HG03139 (cell line): ENCODE results near the gene CNTNAP2.

Experiments
- ATAC-seq: cut with Tn5 transposase; IDR thresholded peaks from one replicate; pipeline ENCODE4 v1.9.1; 2021; ENCODE audit not compliant: unreplicated experiment

The CNTNAP2 gene

DNA sequence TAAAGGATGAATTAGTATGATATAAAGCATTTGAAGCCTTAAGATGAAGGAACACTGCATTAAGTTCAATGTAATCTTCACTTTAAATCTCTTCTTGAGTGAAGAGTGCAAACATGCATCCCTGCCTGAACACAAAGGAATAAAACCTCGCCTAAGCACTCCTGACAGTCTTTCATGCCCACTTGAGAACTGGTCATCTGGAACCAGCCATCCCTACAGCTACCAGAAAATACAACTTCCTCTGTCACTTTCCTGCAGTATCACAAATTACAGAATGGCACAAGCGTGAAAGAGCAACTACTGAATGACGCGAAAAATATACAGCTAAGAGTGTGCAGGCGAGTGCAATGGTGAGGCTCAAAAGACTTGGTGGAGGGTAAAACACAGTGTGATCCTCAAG is 1079.9 kb downstream of the CNTNAP2 start:
- ATAC-seq, result no peak

DNA sequence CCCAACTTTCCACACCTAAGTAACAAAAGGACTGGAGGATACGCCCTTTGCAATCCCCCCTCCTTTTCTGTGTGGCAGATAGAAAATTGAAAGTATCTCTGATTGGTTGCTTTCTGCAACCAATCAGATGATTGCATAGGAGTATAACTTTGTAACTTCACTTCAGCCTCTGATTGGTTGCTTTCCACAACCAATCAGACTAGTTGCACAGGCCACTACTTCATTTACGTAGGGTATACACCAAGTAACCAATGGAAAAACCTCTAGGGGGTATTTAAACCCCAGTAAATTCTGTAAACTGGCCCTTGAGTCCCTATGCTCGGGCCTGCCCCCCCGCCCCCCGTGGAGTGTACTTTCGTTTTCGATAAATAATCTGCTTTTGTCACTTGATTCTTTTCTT is 1080.4 kb downstream of the CNTNAP2 start:
- no peak for ATAC-seq

DNA sequence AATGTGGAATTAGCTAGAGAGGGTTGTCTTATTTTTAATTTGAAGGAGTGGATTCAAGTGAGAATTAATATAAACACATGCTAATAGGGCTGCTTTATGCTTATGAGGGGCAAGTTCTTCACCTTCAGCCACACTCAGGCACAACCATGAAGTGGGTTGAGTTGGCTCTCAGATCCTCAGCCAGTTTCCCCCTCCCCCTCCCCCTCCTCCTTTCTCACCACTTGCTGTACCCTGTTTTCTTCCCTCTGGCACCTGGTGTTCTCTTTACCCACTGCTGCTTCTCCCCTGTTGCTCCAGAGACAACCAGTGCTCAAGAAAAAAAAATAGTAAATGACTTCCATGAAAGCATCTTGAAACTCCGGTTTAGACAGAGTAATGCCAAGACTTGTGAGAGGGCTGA is 1083.3 kb downstream of the CNTNAP2 start:
- ATAC-seq, result no peak

DNA sequence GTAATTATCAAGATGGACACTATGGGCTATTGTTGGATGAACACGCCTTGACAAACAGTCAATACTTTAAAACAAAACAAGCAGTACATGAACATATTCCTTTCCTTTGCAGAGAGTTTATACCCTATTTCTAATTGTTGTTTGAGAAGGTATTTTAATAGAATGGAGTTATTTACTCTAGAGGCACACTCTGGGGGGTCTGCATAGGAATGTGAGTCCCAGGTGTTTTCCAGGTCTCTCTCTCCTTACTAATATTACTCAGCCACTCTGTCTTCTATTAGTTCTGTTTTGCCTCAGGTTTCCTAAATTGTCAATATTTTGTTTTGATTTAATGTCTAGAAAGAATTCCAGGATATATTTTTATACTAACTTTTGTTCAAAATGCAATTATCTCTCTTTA is 1091.4 kb downstream of the CNTNAP2 start:
- ATAC-seq, result no peak

DNA sequence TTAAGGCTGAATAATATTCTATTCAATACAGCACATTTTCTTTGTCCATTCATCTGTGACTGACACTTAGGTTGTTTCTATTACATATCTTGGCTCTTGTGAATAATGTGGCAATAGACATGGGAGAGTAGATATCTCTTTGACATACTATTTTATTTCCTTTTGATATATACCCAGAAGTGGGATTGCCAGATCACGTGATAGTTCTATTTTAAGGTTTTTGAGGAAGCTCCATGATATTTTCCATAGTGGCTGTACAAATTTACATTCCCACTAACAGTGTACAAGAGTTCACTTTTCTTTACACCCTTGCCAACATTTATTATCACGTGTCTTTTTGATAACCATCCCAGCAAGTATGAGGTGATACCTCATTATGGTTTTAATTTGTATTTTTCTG is 1114.7 kb downstream of the CNTNAP2 start:
- ATAC-seq, result no peak

DNA sequence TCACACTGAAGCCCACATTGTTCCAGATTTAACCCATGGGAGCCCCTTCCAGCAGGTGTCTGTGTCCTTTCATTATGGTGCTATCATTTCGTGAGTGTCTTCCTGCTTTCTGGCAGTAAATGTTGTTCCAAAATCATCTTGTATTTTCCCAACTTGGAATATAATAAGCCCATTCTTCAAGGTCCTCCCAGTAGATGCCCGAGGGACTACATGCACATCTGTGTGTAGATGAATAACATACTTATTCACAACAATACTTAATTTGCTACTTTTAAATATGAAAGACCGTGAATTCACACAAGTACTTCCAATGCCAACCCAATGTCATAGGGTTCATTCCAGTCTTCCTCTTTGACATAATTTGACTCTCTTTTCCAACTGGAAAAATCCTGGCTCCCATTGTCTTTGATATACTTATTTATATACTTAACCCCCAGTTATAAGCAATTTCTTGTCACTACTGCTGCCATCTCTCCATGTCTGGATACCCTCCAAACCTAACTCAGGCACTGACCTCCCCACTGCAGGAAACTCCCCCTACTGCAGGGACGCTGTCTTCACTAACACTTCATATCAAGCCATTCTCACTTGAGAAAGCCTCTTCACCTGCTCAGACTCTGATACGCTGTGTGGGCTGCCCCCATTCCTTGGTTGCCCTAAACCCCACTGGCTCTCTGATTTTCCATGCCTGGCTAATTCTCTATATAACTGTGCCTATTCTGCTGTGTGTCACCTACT is 1119.2 kb downstream of the CNTNAP2 start:
- no peak for ATAC-seq

DNA sequence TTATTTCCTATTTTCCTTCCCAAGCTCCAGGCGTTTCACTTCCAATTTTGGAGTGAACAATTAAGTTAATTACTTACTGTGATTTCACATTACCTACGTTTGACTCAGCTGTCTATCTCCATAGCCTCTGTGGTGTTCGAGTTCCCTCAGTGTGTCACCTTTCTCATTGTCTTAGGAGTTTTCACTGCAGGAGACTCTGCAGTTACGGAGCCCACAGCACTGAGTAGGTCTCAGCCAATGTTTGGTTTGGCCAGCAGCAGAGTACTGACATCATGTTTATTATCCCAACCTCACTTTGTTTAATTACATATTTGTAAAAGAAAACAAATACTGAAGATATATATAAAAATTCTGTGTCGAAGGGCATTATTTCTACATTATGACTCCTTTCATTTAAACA is 1123.9 kb downstream of the CNTNAP2 start:
- no peak for ATAC-seq

DNA sequence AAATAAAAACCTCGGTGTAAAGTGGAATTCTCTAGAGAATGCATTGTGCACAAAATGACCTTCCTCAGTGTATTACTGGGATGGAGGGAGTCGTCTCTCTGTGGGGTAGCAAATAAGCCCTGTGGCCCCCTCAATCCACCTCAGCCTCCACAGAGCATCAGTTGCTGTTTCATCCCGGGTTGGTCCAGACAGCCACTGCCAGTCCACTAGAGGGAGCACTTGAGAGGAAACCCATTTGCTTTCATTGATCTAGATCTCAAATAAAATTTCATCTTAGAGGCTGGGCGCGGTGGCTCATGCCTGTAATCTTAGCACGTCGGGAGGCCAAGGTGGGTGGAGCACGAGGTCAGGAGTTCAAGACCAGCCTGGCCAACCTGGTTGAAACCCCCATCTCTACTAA is 1128.7 kb downstream of the CNTNAP2 start:
- ATAC-seq, result no peak

DNA sequence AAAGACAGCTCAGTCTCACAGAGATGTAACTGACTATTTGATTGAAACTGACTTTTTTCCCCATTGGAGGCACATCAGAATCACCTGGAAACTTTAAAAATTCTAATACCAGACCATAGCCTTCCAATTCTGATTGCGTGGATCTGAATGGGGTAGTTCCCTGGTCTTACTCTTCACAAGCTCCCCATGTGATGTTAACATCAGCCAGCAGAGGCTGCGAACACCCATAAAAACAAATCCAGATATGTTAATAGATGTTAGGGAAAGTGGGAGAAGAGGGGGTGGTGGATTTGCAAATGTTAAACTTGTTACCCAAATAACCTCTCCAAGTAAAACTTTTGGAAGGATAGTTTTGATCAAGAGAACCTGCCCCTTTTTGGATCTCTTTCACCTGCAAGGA is 1133.4 kb downstream of the CNTNAP2 start:
- no peak for ATAC-seq

DNA sequence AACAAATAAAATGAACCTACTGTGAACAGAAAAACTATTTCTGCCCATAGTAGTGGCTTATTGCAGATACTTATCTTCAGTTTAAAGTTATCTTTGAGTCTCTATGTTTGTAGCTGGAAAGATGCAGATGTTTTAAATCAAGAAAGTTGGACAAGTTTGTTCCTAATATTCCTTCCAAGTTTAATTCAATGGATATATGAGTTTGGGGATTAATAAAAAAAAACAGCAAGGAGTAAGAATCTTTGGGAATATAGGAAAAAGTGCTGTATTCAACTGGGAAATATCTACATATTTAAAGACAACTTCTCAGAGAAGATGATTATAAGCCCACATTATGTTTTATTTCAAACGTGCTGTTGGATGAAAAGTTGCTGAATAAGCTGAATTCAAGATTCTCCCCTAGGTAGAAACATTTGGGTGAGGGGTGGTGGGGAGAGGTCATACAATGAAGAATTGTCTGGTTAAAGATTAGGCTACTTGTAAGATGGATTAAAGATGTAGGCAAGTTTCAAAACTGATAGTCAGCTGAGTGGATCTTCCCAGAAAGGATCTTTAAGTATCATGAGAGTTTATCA is 1135.2 kb downstream of the CNTNAP2 start:
- no peak for ATAC-seq

DNA sequence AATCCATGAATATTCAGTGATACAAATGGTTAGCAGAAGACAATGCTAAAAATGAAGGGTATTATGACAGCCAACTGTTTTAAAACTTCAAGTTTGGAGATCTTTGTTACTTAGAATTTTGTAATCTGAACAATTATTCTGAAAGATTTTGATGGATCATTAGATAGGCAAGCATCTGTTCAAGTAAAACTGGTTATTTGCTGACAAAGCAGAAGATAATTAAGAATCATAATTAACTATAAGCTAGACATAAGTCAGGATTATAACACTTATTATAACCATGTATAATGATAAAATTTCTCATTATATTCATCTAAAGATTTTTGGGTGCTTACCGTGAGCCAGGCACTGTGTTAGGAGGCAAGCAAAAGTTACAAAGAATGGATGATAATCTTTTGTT is 1145.1 kb downstream of the CNTNAP2 start:
- no peak for ATAC-seq

DNA sequence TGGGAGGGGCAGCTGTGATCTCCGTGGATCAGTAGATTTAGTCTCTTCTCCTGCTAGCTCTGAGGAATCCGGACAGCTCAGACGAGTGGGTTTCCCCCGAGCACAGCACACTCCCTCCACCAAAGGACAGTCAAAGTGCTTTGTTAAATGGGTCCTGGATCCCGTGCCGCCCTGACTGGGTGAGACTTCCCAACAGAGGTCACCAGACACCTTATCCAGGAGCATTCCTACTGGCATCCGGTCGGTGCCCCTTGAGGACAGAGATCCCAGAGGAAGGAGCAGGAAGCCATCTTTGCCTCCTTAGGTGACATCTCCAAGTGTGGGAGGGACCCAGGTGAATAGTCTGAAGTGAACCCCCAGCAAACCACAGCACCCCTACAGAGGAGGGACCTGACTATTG is 1148.9 kb downstream of the CNTNAP2 start:
- no peak for ATAC-seq

DNA sequence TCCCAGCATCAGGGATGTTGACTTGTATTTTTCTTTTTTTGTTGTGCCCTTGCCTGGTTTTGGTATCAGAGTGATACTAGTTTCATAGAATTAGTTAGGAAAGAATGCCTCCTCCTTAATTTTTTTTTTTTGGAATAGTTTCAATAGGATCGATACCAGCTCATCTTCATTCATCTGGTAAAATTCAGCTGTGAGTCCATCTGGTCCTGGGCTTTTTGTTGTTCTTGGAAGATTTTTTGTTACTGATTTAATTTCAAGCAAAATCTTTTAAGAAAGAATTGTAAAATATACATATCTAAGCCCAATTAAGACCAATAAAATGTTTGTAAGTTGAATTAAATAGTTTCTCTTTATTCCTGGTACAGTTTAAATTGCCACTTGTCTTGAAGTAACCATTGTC is 1159.5 kb downstream of the CNTNAP2 start:
- no peak for ATAC-seq

DNA sequence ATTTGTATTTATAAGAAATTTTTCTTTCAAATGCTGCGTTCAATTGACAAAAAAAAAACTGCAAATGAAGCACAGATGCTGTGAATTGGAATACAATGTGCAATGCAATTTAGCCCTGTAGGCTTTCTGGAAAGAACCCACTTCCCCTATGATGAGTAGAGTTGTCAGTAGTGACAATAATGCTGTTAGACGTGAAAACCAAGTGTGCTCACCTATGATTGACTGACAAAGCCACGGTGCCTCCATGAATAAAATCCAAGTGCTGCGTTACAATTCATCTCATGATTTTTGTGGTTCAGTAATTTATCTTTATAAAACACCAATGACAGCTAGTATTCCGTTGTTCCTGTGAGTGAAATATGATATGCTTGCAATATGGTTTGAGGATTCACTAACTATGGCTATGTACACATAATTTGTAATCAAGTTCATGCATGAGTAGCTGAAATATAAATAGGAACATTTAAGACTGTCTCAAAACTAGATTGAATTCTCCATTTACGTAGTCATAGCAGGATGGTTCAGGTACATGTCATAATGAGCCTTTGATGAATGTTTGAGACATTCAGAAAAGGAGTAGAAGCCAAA is 1160.3 kb downstream of the CNTNAP2 start:
- no peak for ATAC-seq

DNA sequence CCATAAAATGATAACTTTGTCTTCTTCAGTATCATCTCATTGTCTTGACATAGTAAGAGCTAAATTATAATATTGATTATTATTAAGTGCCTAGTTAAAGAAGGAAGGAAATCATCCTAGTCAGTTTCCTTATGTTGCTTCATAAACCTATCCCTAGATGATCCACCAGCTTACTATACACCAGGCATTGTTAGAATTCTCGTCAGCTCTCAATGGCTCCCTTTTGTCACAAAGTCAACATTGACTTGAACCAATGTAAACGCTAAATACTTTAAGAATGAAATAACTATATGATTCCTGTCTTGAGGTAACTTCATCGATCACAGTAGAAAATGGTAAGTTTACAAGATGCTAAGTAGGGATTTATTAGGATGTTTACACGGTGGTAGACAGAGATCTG is 1162.9 kb downstream of the CNTNAP2 start:
- ATAC-seq, result no peak

DNA sequence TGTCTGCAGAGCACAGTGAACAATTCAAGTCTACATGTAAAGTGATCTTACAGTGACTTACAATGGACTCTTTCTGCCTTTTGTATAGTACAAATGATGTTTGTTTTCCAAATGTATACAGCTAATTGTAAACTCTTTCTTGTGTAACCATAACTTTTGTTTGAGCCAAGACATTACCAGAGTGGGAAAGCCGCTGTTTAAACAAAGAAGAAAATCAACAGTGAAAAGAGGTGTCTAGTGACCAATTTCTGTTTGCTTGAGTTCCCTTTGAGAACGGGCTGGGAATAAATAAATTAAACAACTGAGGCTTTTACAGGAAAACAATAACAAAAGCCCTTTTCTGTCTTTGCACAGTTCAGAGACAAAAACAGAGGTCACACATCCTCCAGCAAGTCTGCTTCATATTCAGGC is 1163.4 kb downstream of the CNTNAP2 start:
- ATAC-seq, result no peak

DNA sequence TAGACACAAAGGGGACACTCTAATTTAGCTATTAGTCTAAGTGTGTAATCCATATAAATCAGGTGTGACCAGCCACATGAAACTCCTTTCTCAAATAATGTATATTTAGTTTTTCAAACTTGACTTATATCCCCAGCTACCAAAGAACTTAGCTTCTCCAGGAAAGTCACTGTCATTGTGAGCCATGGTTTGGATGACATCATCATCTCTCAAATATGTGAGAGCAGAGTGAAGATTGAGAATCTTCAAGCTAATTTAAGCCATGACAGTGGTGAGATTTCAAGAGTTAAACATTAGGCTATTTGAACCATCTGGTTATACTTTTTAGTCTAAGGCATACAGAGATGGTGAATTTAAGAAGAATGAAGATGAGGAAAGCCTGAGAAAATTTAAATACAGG is 1165.6 kb downstream of the CNTNAP2 start:
- no peak for ATAC-seq

DNA sequence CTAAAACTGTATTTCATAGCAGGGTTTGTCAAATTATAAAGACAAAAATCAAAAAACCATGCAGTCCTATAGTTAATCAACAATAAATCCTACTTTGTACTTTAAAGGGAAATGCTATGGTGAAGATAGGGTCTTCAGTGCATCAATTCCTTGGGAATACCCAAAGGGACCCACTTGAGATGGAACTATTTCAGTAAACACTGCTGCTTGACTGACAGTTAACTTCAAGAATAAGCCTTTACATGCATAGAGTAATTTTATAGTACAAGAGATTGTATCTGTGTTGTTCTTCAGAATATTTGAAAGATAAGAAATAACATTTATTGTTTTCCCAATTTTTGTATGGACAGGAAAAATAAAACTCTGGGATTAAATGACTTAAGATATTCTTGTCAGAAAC is 1179.6 kb downstream of the CNTNAP2 start:
- ATAC-seq, result no peak

DNA sequence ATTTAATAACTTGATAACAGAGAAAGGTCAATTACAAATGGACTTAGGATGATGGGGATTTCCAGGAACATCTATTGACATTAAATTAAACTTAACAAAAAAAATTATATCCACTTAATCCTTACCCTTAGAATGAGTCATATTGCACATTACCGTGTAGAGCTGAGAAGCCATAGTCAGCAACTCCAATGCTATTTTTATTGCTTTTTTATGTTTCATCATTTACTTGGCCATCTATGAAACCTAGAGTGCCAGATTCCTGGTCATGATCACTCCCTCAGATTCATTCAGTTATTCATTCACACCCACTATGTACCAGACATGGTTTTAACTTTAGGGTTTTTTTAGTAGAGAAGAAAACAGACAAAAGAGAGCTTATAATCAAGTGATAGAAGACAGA is 1180.4 kb downstream of the CNTNAP2 start:
- no peak for ATAC-seq

DNA sequence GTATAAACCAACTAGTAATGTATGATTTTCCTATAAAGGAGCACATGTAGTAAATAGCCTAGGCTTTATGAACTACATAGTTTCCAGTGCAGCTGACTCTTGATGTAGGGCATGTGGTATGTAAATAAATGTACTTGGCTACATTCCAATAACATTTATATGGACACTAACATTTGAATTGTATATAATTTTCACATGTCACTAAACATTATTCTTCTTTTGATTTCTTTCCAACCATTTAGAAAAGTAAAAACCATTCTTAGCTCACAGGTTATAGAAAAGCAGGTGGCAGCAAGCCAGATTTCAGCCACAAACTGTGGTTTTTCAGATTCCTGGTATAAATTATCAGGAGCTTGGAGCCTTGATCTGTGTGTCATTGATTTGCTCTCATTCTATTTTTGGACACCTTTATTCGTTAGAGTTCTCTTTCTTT is 1182.0 kb downstream of the CNTNAP2 start:
- ATAC-seq, result no peak

DNA sequence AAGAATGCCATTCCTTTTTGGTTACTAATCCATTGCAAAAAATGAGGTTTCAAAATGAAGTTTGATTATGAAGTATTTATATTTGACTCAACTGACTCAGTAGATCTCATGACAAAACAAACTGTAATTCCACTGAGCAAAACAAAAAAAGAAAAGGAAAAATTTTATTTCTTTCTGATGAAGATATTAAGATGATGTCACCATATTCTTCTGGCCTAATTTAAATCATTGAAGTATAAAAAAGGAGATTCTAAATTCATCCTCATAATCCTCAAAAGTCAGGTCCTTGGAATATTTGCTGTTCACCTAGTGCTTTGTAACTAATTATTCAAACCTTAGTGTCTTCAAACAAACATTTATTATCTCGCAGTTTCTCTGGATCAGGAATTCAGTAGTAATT is 1183.7 kb downstream of the CNTNAP2 start:
- no peak for ATAC-seq

DNA sequence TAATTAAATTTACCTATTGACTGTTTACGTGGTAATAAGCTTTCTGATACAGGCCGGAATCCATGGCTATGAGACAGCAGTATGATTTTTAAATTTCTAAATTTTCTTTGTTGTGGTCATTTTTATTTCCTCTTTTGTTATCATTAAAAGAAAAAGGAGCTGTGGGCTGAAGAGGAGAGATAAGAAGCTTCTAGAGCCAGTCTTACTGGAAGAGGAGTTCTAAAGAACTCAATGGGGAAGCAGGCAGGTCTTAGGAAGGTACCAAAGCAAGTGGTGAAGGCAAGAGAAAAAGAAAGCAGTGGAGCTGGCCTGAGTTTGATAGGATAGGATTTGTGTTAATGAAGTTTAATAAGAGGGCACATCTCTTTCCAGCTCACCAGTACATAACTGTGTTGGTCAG is 1187.8 kb downstream of the CNTNAP2 start:
- ATAC-seq, result no peak

DNA sequence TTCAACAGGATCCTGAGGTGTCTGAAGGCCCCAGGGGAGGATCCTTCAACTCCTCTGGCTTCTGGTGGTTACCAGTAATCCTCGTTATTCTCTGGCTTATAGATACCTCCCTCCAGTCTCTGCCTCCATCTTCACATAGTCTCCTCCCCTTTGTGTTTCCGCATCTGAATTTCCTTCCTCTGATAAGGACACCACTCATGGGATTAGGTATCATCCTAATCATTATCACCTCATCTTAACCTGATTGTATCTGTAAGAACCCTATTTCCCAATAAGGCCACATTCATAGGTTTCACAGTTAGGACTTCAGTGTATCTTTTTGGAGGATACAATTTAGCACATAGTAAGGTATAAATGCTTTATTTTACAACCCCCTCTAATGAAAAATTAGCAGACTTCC is 1189.2 kb downstream of the CNTNAP2 start:
- no peak for ATAC-seq
